GM13976 (cell line): ENCODE data around the gene ATP11A.

Experiments used
- DNase-seq: peaks from one replicate; pipeline ENCODE4 v3.0.0; 2012; ENCODE audit warnings: low spot score
- in situ Hi-C: fragments of 300-500 bp; cut with MboI; formaldehyde crosslinking; loops from one replicate; pipeline ENCODE4 v1.12.0; 2022; ENCODE audit warnings: low sequenced_read_pairs, mixed read lengths, inconsistent platforms; ENCODE audit not compliant: unreplicated experiment
- TF ChIP-seq, protein P1 (sequence below): IDR thresholded peaks from 2 replicates; pipeline ENCODE4 v1.5.1; 2012; ENCODE audit warnings: borderline replicate concordance, mild to moderate bottlenecking; ENCODE audit not compliant: insufficient read depth; ENCODE audit errors: extremely low read depth, missing control alignments, control extremely low read depth

Gene ATP11A

GRCh38 chr13:112754281-112755025 is 64.6 kb downstream of the ATP11A start:
- in situ Hi-C loops, result no loop called here
- TF ChIP-seq, protein P1, sequence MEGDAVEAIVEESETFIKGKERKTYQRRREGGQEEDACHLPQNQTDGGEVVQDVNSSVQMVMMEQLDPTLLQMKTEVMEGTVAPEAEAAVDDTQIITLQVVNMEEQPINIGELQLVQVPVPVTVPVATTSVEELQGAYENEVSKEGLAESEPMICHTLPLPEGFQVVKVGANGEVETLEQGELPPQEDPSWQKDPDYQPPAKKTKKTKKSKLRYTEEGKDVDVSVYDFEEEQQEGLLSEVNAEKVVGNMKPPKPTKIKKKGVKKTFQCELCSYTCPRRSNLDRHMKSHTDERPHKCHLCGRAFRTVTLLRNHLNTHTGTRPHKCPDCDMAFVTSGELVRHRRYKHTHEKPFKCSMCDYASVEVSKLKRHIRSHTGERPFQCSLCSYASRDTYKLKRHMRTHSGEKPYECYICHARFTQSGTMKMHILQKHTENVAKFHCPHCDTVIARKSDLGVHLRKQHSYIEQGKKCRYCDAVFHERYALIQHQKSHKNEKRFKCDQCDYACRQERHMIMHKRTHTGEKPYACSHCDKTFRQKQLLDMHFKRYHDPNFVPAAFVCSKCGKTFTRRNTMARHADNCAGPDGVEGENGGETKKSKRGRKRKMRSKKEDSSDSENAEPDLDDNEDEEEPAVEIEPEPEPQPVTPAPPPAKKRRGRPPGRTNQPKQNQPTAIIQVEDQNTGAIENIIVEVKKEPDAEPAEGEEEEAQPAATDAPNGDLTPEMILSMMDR, result no peak

DNA sequence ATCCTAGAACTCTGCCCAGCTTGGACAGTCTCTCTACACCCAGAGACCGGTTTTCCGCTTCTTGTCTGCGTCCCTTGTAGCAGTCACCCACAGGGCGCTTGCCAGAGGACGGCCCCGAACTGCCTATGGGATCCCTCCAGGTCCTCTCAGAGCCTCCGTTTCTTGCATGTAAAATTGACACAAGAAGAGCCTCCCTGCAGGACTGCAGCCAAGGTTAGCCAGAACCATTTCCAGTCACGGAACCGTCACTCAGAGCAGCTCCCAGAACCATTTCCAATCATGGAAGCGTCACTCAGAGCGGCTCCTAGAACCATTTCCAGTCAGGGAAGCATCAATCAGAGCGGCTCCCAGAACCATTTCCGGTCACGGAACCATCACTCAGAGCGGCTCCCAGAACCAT is 65.5 kb downstream of the ATP11A start:
- in situ Hi-C loops, result no loop called here
- DNase-seq, result no peak
- TF ChIP-seq, protein P1, result no peak

More at GRCh38 chr13:112754281-112755025, 64.6 kb downstream of the ATP11A start:
- DNase-seq, result no peak

- no peak for DNase-seq
- TF ChIP-seq, protein P1, result no peak
- in situ Hi-C loops, result no loop called here
These were observed 66.2 kb downstream of the ATP11A start for GRCh38 chr13:112756081-112756480.

DNA sequence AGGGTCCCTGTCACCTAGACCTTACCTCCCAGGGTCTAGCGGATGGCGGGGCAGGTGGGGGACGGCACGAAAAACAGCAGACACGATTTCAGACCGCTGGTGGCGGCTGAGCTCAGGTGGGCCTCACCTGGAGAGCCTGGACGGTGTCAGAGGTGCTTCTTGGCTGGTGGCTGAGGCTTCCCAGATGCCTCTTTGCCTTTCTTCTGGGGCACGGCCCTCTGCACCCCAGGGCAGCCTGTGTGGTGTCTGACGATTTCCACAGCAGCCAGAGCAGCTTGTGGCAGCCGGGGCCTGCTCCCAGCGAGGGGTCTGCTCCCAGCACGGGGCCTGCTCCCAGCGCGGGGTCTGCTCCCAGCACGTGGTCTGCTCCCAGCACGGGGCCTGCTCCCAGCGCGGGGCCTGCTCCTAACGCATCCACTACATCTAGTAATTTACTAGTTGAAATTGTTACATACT is 66.7 kb downstream of the ATP11A start:
- in situ Hi-C loops, result no loop called here
- DNase-seq, result no peak
- TF ChIP-seq, protein P1, result no peak

GRCh38 chr13:112756967-112757758 is 67.3 kb downstream of the ATP11A start:
- in situ Hi-C loops, result no loop called here
- no peak for DNase-seq
- TF ChIP-seq, protein P1, result no peak

DNA sequence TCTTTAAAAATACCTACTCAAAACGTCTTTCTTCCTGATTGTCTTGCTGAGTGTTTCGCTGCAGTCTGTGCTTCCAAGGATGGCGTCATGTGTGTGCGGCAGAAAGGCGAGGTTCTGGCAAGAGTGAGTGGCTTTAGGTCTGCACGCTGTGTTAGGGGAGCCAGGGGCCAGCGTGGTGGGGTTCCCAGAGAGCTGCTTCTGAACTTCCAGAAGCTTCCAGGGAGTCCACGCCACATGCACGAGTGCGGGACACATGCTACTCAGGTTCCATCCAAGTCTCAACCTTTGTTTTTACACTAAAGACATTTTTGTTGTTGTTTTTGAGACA is 67.9 kb downstream of the ATP11A start:
- in situ Hi-C loops, result no loop called here
- TF ChIP-seq, protein P1, result no peak
- no peak for DNase-seq
